K562 (cell line): ENCODE data around the gene CERS6. TPM values are rescaled to one million over a fixed set of nuclear protein-coding genes. Genes with fewer than 3 reads are reported as not detected.

ENCODE experiments used
- ATAC-seq: fragments of 200-7000 bp; cut with Tn5 transposase; 3 replicates; pipeline ENCODE4 v1.9.1; 2020; ENCODE audit warnings: moderate library complexity
- BruUV-seq: library from RNA; stranded (reverse); fragments of 400-500 nt; replicated peaks from 2 replicates; lab custom pipeline; 2021; lab: Mats Ljungman, UMichigan
- CTCF ChIA-PET: fragments of 300-600 bp; formaldehyde crosslinking; extraction: SDS; loops from one replicate; lab custom pipeline; 2021; ENCODE audit warnings: low intra/inter-chr PET ratio; lab: Yijun Ruan, JAX
- POLR2A ChIA-PET: fragments of 300-600, 350-650 bp; sonication (Branson Sonifier 250); formaldehyde crosslinking; extraction: SDS; loops from one replicate; lab custom pipeline; 2021; ENCODE audit warnings: antibody characterized with exemption, inconsistent platforms; lab: Yijun Ruan, JAX
- DNase-seq, 4 experiments: peaks; one replicate each; pipeline versions ENCODE4 v3.0.0 to v3.0.0-alpha.2; 2011 to 2018; ENCODE audit warnings: low spot score in 3 of 4, mixed read lengths in 3 of 4; ENCODE audit errors: extremely low read depth in 1 of 4
- FAIRE-seq: peaks from 2 replicates; lab custom pipeline; 2011; peaks lifted over from hg19 to GRCh38; lab: Jason Lieb, UNC
- H2AFZ ChIP-seq: 2 replicates; pipeline ENCODE4 v1.6.0; 2011; ENCODE audit warnings: low read depth, low read length, control low read depth, inconsistent platforms
- H3K27ac ChIP-seq: fragments of 200-600 bp; 3 replicates; pipeline ENCODE4 v1.8.0; 2011; ENCODE audit warnings: low read depth, mild to moderate bottlenecking, control low read depth, inconsistent platforms, low read length, moderate library complexity, mixed read lengths; ENCODE audit errors: extremely low read depth
- H3K27me3 ChIP-seq, 2 experiments: fragments of 300-600 bp in 1 of 2; 2 replicates in 1 of 2; 3 replicates in 1 of 2; pipeline versions ENCODE4 v1.6.0 to v1.8.0; 2011; ENCODE audit warnings: inconsistent platforms in 2 of 2, low read length in 2 of 2, mild to moderate bottlenecking in 1 of 2, mixed read lengths in 1 of 2, moderate library complexity in 1 of 2; ENCODE audit not compliant: control insufficient read depth in 2 of 2, insufficient read depth in 2 of 2
- H3K36me3 ChIP-seq: fragments of 300-600 bp; 3 replicates; pipeline ENCODE4 v1.8.0; 2011; ENCODE audit warnings: mild to moderate bottlenecking, low read length, inconsistent platforms; ENCODE audit not compliant: control insufficient read depth, insufficient read depth
- H3K4me1 ChIP-seq, 2 experiments: fragments of 200-600 bp in 1 of 2; replicated peaks in 1 of 2; 2 replicates in 1 of 2; 3 replicates in 1 of 2; pipeline versions ENCODE4 v1.5.1 to v1.8.0; 2011; ENCODE audit warnings: inconsistent platforms in 2 of 2, low read length in 2 of 2, mild to moderate bottlenecking in 1 of 2, mixed read lengths in 1 of 2, moderate library complexity in 1 of 2; ENCODE audit not compliant: control insufficient read depth in 2 of 2, insufficient read depth in 2 of 2
- H3K4me2 ChIP-seq: 2 replicates; pipeline ENCODE4 v1.6.1; 2011; ENCODE audit warnings: low read length, control low read depth, inconsistent platforms, mixed read lengths; ENCODE audit not compliant: insufficient read depth
- H3K4me3 ChIP-seq: fragments of 200-600 bp; sonication (generic), shearing (Covaris generic); 2 replicates; pipeline ENCODE4 v1.5.1; 2016; ENCODE audit warnings: control low read depth, inconsistent platforms
- H3K79me2 ChIP-seq: fragments of 200-600 bp; 3 replicates; pipeline ENCODE4 v1.8.0; 2011; ENCODE audit warnings: low read length, inconsistent platforms; ENCODE audit not compliant: control insufficient read depth, insufficient read depth
- H3K9ac ChIP-seq, 2 experiments: 2 replicates each; pipeline versions ENCODE4 v1.6.0 to v1.6.1; 2011; ENCODE audit warnings: low read depth in 2 of 2, low read length in 2 of 2, control low read depth in 1 of 2, inconsistent platforms in 1 of 2, mild to moderate bottlenecking in 1 of 2, mixed read lengths in 1 of 2; ENCODE audit not compliant: insufficient read depth in 1 of 2
- H3K9me1 ChIP-seq: one replicate; pipeline ENCODE4 v1.6.0; 2011; ENCODE audit warnings: inconsistent platforms, mild to moderate bottlenecking, low read length, moderate library complexity; ENCODE audit not compliant: control insufficient read depth, insufficient read depth
- H3K9me3 ChIP-seq: replicated peaks from 2 replicates; pipeline ENCODE4 v1.5.1; 2011; ENCODE audit warnings: low read depth, low read length, inconsistent platforms; ENCODE audit not compliant: control insufficient read depth, insufficient read depth
- H4K20me1 ChIP-seq: replicated peaks from 2 replicates; pipeline ENCODE4 v1.6.1; 2011; ENCODE audit warnings: low read length, inconsistent platforms, mixed read lengths; ENCODE audit not compliant: control insufficient read depth, insufficient read depth
- BCLAF1 ChIP-seq, 2 experiments: fragments of 450-650 bp in 1 of 2; IDR thresholded peaks; 2 replicates each; pipeline ENCODE4 v1.6.1; 2011 to 2017; ENCODE audit warnings: low read depth in 2 of 2, antibody characterized with exemption in 1 of 2, borderline replicate concordance in 1 of 2, low read length in 1 of 2, mild to moderate bottlenecking in 1 of 2, mixed read lengths in 1 of 2; ENCODE audit not compliant: control insufficient read depth in 1 of 2
- CEBPB ChIP-seq: fragments of 450-650 bp; IDR thresholded peaks from 2 replicates; pipeline ENCODE4 v1.6.1; 2016; ENCODE audit warnings: missing genetic modification characterization, missing compliant biosample characterization
- CGGBP1 ChIP-seq: fragments of 250-450 bp; sonication (Bioruptor Pico); IDR thresholded peaks from 2 replicates; pipeline ENCODE4 v1.9.0; 2021; ENCODE audit warnings: mild to moderate bottlenecking
- GATA2 ChIP-seq: sonication (generic); formaldehyde crosslinking; IDR thresholded peaks from 2 replicates; pipeline ENCODE4 v1.4.0; 2020; ENCODE audit warnings: mild to moderate bottlenecking, missing genetic modification reagents
- HSF4 ChIP-seq: fragments of 250-450 bp; sonication (Bioruptor Pico); IDR thresholded peaks from 2 replicates; pipeline ENCODE4 v2.1.2; 2022; ENCODE audit warnings: mild to moderate bottlenecking, moderate library complexity, borderline replicate concordance
- IRF1 ChIP-seq: sonication (generic); formaldehyde crosslinking; IDR thresholded peaks from 2 replicates; pipeline ENCODE4 v1.8.0; 2022; ENCODE audit warnings: missing genetic modification reagents, mild to moderate bottlenecking, borderline replicate concordance
- PYGO2 ChIP-seq: fragments of 450-650 bp; IDR thresholded peaks from 2 replicates; pipeline ENCODE4 v1.6.1; 2016; ENCODE audit warnings: mild to moderate bottlenecking, missing genetic modification characterization, moderate library complexity, missing compliant biosample characterization
- RFX5 ChIP-seq: IDR thresholded peaks from 2 replicates; pipeline ENCODE4 v1.6.1; 2011; ENCODE audit warnings: low read depth, mild to moderate bottlenecking, improper control_type of control experiment, low read length
- TAF9B ChIP-seq: fragments of 450-650 bp; IDR thresholded peaks from 2 replicates; pipeline ENCODE4 v1.6.1; 2018; ENCODE audit warnings: mild to moderate bottlenecking; ENCODE audit not compliant: partially characterized antibody
- ZEB2 ChIP-seq: fragments of 450-650 bp; IDR thresholded peaks from 2 replicates; pipeline ENCODE4 v1.6.1; 2016
- ZNF695 ChIP-seq: fragments of 450-650 bp; formaldehyde crosslinking; IDR thresholded peaks from 2 replicates; pipeline ENCODE4 v1.4.0; 2020; ENCODE audit warnings: mild to moderate bottlenecking, moderate library complexity
- ZNF764 ChIP-seq: fragments of 250-450 bp; sonication (Bioruptor Pico); IDR thresholded peaks from 2 replicates; pipeline ENCODE4 v1.4.0; 2020; ENCODE audit warnings: low read depth, mild to moderate bottlenecking, moderate library complexity
- in situ Hi-C: fragments of 300-500 bp; cut with MboI; formaldehyde crosslinking; loops from 4 replicates; pipeline ENCODE4 v1.15.0; 2018; ENCODE audit warnings: inconsistent platforms, mixed read lengths
- intact Hi-C: fragments of 100-400 bp; cut with micrococcal nuclease; formaldehyde crosslinking; loops from 2 replicates; pipeline ENCODE4 v1.14.2; 2022
- polyA plus RNA-seq, 8 experiments: library from polyadenylated mRNA; depleted of rRNA in 4 of 8; stranded (reverse) in 5 of 8; unstranded in 3 of 8; fragments of >200 nt; fragmentation: Nextera tagmentation in 2 of 8; fragmentation: Illumina TruSeq in 1 of 8; extraction: Ambion mirVana in 2 of 8; extraction: Trizol in 1 of 8; gene quantifications; 2 replicates each; pipeline versions ENCODE4 v1.2.1 to v1.2.3, GENCODE V29; 2011 to 2014; ENCODE audit warnings: inconsistent platforms in 1 of 8, missing spikeins in 1 of 8
- total RNA-seq, 7 experiments: library from RNA; depleted of rRNA in 6 of 7; stranded (reverse); fragments of >200 nt in 6 of 7; fragmentation: Illumina TruSeq in 2 of 7; extraction: Trizol in 2 of 7; gene quantifications; 2 replicates each; pipeline versions ENCODE4 v1.2.1 to v1.2.3, GENCODE V29; 2011 to 2021; ENCODE audit warnings: low replicate concordance in 1 of 7
- TF ChIP-seq, protein P1 (sequence below): fragments of 450-650 bp; IDR thresholded peaks from 2 replicates; pipeline ENCODE4 v1.6.1; 2018; ENCODE audit not compliant: partially characterized antibody
- TF ChIP-seq, protein P2 (sequence below): conservative IDR thresholded peaks from 2 replicates; pipeline ENCODE4 v1.6.1; 2011; ENCODE audit warnings: low read depth, mild to moderate bottlenecking, low read length; ENCODE audit not compliant: control insufficient read depth

Gene CERS6
- total and polyA plus RNA-seq, 9 of the 15 experiments (the other 6 are each of a cell fraction or from before 2014, with no cell fraction given), result 1.6 to 13.6 (median 11.4) TPM

GRCh38 chr2:168611091-168611490 is 155.0 kb downstream of the CERS6 start:
- ATAC-seq (no peak), FAIRE-seq (no peak), DNase-seq (no peak)
- ChIA-PET CTCF (no interaction called here), POLR2A (no interaction called here)
- Histone ChIP-seq H3K4me1 (no peaks in the 10 kb centered on the region), H3K9ac (no peak overlapping the region), H2AFZ (no peak overlapping the region), H3K36me3 (no peaks in the 10 kb centered on the region), H3K4me2 (no peak overlapping the region), H3K9me3 (no peaks in the 10 kb centered on the region), H3K4me3 (no peak overlapping the region), H3K27ac (no peak overlapping the region), H3K27me3 (no peaks in the 10 kb centered on the region), H3K79me2 (no peaks in the 10 kb centered on the region), H4K20me1 (no peaks in the 10 kb centered on the region), H3K9me1 (no peaks in the 10 kb centered on the region)
- in situ Hi-C loops (no loop called here), intact Hi-C loops (no loop called here)
- no TSS peak for BruUV-seq
- TF ChIP-seq ZEB2, result no peak
- no peak for TF ChIP-seq TAF9B
- TF ChIP-seq, protein P1, sequence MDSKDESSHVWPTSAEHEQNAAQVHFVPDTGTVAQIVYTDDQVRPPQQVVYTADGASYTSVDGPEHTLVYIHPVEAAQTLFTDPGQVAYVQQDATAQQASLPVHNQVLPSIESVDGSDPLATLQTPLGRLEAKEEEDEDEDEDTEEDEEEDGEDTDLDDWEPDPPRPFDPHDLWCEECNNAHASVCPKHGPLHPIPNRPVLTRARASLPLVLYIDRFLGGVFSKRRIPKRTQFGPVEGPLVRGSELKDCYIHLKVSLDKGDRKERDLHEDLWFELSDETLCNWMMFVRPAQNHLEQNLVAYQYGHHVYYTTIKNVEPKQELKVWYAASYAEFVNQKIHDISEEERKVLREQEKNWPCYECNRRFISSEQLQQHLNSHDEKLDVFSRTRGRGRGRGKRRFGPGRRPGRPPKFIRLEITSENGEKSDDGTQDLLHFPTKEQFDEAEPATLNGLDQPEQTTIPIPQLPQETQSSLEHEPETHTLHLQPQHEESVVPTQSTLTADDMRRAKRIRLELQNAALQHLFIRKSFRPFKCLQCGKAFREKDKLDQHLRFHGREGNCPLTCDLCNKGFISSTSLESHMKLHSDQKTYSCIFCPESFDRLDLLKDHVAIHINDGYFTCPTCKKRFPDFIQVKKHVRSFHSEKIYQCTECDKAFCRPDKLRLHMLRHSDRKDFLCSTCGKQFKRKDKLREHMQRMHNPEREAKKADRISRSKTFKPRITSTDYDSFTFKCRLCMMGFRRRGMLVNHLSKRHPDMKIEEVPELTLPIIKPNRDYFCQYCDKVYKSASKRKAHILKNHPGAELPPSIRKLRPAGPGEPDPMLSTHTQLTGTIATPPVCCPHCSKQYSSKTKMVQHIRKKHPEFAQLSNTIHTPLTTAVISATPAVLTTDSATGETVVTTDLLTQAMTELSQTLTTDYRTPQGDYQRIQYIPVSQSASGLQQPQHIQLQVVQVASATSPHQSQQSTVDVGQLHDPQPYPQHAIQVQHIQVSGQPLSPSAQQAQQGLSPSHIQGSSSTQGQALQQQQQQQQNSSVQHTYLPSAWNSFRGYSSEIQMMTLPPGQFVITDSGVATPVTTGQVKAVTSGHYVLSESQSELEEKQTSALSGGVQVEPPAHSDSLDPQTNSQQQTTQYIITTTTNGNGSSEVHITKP, result no peak
- no peak for TF ChIP-seq GATA2 (CRISPR knock-in tag)
- no peak for TF ChIP-seq ZNF764 (CRISPR knock-in tag)
- no peak for TF ChIP-seq CEBPB (tag)
- TF ChIP-seq CGGBP1 (CRISPR knock-in tag), result no peak
- TF ChIP-seq, protein P2, sequence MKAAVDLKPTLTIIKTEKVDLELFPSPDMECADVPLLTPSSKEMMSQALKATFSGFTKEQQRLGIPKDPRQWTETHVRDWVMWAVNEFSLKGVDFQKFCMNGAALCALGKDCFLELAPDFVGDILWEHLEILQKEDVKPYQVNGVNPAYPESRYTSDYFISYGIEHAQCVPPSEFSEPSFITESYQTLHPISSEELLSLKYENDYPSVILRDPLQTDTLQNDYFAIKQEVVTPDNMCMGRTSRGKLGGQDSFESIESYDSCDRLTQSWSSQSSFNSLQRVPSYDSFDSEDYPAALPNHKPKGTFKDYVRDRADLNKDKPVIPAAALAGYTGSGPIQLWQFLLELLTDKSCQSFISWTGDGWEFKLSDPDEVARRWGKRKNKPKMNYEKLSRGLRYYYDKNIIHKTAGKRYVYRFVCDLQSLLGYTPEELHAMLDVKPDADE, result no peak
- no peak for TF ChIP-seq ZNF695
- no peak for TF ChIP-seq HSF4 (CRISPR knock-in tag)
- TF ChIP-seq RFX5, result no peak
- no peak for TF ChIP-seq PYGO2 (tag)
- TF ChIP-seq BCLAF1 (IDR thresholded peaks at IDR 0.05; ENCODE audit: borderline replicate concordance in 1 of 2, control insufficient read depth in 1 of 2, low read depth in 2 of 2, low read length in 1 of 2), result no peak
- TF ChIP-seq IRF1, result no peak
